ENCODE data around the gene ZNF746. TPM values are rescaled to one million over a fixed set of nuclear protein-coding genes. Genes with fewer than 3 reads are reported as not detected.

ZNF746 gene
- total and polyA plus RNA-seq, 2 donors (not counting 1 experiment from before 2014, with no cell fraction given): 5.9 to 21.5 TPM

DNA sequence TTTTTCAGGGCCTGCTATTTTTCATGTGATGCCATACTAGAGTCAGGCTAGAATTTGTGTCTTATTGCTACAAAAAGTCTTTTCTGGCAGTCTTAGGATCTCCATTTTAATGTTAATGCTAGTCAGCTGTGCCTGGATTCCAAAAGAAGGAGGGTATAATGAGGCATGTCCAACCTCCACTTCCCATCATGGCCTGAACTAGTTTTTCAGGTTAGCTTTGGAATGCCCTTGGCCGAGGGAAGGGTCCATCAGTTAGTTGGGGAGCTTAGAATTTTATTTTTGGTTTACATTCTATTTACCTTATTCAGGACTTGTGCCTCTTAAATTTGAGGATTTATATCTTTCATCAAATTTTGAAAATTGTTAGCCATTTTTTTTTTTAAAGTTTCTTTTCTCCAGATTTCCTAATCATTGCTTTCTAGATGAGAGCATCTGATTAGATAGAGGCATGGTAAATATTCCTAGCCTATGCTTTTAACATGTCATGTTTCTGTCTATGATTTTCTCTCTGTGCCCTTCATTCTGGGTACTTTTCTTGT lies 30.2 kb downstream of the ZNF746 start:
- H3K27ac ChIP-seq (ENCODE audit: insufficient read depth, low read length): no peak overlapping the region
- H3K9me3 ChIP-seq (ENCODE audit: control insufficient read depth, insufficient read depth, low read depth, low read length): no peaks in the 10 kb centered on the region
- no peak overlapping the region for H3K4me3 ChIP-seq (replicated peaks in 1 of 4; ENCODE audit: control extremely low read depth in 1 of 4, insufficient read depth in 1 of 4, low read depth in 3 of 4, low read length in 4 of 4)
- H3K4me1 ChIP-seq (ENCODE audit: control insufficient read depth, extremely low read depth, insufficient read depth, low read length): no peaks in the 10 kb centered on the region
- no peaks in the 10 kb centered on the region for H4K20me1 ChIP-seq (ENCODE audit: control insufficient read depth, extremely low read depth, insufficient read depth, low read length)
- H3K36me3 ChIP-seq (ENCODE audit: control insufficient read depth, insufficient read depth, low read length): no peaks in the 10 kb centered on the region
- no peak overlapping the region for H3K9ac ChIP-seq (ENCODE audit: insufficient read depth, low read length)
- H3K4me2 ChIP-seq (ENCODE audit: extremely low read depth, insufficient read depth, low read length): no peak overlapping the region
- no peak overlapping the region for H2AFZ ChIP-seq (ENCODE audit: low read length)
- H3K27me3 ChIP-seq (ENCODE audit: control insufficient read depth, insufficient read depth, low read length): no peaks in the 10 kb centered on the region
- TF ChIP-seq EZH2 (IDR thresholded peaks at IDR 0.05; ENCODE audit: low read length, missing control alignments) (no peak), CTCF (conservative IDR thresholded peaks at IDR 0.05 in 1 of 2, IDR thresholded peaks at IDR 0.05 in 1 of 2; ENCODE audit: low read depth in 1 of 2, low read length in 2 of 2) (no peak)
- no peaks in the 10 kb centered on the region for H3K79me2 ChIP-seq (ENCODE audit: control insufficient read depth, insufficient read depth, low read length)
- DNase-seq (ENCODE audit: low read depth in 2 of 2): no peak

DNA sequence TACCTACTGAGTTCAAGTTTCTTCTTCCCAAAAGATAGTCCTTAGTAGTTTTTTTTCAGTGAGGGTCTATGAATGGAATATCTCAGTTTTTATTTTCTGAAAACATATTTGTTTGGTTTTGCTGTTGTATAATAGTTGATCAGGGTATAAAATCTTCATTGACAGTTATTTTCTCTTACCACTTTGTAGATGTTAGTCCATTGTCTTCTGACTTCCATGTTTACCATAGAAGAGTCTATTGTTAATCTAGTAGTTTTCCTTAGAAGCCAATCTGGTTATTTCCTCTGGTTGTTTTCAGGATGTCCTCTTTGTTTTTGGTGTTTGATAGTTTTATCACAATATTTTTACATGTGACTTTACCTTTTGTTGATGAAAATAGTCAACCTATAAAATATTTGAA lies 31.2 kb downstream of the ZNF746 start:
- no peak overlapping the region for H3K27ac ChIP-seq (ENCODE audit: insufficient read depth, low read length)
- TF ChIP-seq EZH2 (IDR thresholded peaks at IDR 0.05; ENCODE audit: low read length, missing control alignments) (no peak), CTCF (conservative IDR thresholded peaks at IDR 0.05 in 1 of 2, IDR thresholded peaks at IDR 0.05 in 1 of 2; ENCODE audit: low read depth in 1 of 2, low read length in 2 of 2) (no peak)
- H2AFZ ChIP-seq (ENCODE audit: low read length): no peak overlapping the region
- no peaks in the 10 kb centered on the region for H4K20me1 ChIP-seq (ENCODE audit: control insufficient read depth, extremely low read depth, insufficient read depth, low read length)
- no peaks in the 10 kb centered on the region for H3K27me3 ChIP-seq (ENCODE audit: control insufficient read depth, insufficient read depth, low read length)
- H3K9ac ChIP-seq (ENCODE audit: insufficient read depth, low read length): no peak overlapping the region
- no peak overlapping the region for H3K4me3 ChIP-seq (replicated peaks in 1 of 4; ENCODE audit: control extremely low read depth in 1 of 4, insufficient read depth in 1 of 4, low read depth in 3 of 4, low read length in 4 of 4)
- no peak overlapping the region for H3K4me2 ChIP-seq (ENCODE audit: extremely low read depth, insufficient read depth, low read length)
- H3K36me3 ChIP-seq (ENCODE audit: control insufficient read depth, insufficient read depth, low read length): no peaks in the 10 kb centered on the region
- no peaks in the 10 kb centered on the region for H3K79me2 ChIP-seq (ENCODE audit: control insufficient read depth, insufficient read depth, low read length)
- H3K4me1 ChIP-seq (ENCODE audit: control insufficient read depth, extremely low read depth, insufficient read depth, low read length): no peaks in the 10 kb centered on the region
- DNase-seq (ENCODE audit: low read depth in 2 of 2): no peak
- H3K9me3 ChIP-seq (ENCODE audit: control insufficient read depth, insufficient read depth, low read depth, low read length): no peaks in the 10 kb centered on the region

DNA sequence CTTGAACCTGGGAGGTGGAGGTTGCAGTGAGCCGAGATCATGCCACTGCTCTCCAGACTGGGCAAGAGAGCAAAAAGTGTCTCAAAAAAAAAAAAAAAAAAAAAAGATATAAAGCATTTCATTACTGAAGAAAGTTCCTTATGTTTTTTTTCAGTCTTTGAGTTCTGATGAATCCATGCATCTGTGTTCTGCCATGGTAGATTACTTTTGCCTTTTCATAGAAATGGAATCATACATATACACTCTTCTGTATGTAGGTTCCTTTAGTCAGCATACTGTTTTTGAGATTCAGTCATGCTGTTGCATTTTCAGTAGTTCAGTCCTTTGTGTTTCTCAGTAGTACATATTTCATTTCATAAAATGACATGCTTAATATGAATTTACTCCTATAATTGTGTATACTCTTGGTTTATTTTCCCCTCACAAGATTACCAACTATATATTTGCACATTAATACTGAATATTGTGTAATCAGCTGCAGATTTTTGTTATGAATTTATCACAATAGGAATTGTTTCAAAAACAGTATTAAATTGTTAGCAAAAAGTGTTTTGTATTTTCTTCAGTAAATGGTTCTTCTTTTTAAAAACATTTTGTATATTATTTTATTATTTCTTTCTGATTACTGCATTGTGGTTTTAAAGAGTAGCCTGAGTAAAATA lies 34.0 kb downstream of the ZNF746 start:
- DNase-seq (ENCODE audit: low read depth in 2 of 2): no peak
- H3K27me3 ChIP-seq (ENCODE audit: control insufficient read depth, insufficient read depth, low read length): no peaks in the 10 kb centered on the region
- peaks cover 10% of the 10 kb centered on the region for H3K79me2 ChIP-seq (ENCODE audit: control insufficient read depth, insufficient read depth, low read length)
- H2AFZ ChIP-seq (ENCODE audit: low read length): no peak overlapping the region
- no peak overlapping the region for H3K4me3 ChIP-seq (replicated peaks in 1 of 4; ENCODE audit: control extremely low read depth in 1 of 4, insufficient read depth in 1 of 4, low read depth in 3 of 4, low read length in 4 of 4)
- no peak overlapping the region for H3K27ac ChIP-seq (ENCODE audit: insufficient read depth, low read length)
- no peak overlapping the region for H3K9ac ChIP-seq (ENCODE audit: insufficient read depth, low read length)
- no peaks in the 10 kb centered on the region for H3K9me3 ChIP-seq (ENCODE audit: control insufficient read depth, insufficient read depth, low read depth, low read length)
- no peaks in the 10 kb centered on the region for H3K36me3 ChIP-seq (ENCODE audit: control insufficient read depth, insufficient read depth, low read length)
- no peaks in the 10 kb centered on the region for H4K20me1 ChIP-seq (ENCODE audit: control insufficient read depth, extremely low read depth, insufficient read depth, low read length)
- TF ChIP-seq EZH2 (IDR thresholded peaks at IDR 0.05; ENCODE audit: low read length, missing control alignments): no peak
- no peak for TF ChIP-seq CTCF (conservative IDR thresholded peaks at IDR 0.05 in 1 of 2, IDR thresholded peaks at IDR 0.05 in 1 of 2; ENCODE audit: low read depth in 1 of 2, low read length in 2 of 2)
- H3K4me2 ChIP-seq (ENCODE audit: extremely low read depth, insufficient read depth, low read length): no peak overlapping the region
- no peaks in the 10 kb centered on the region for H3K4me1 ChIP-seq (ENCODE audit: control insufficient read depth, extremely low read depth, insufficient read depth, low read length)
